DOHH2 (cell line): ENCODE results near the gene INSIG1.

Source experiments
- CTCF ChIP-seq: fragments of 200-600 bp; sonication (generic); IDR thresholded peaks from one replicate; pipeline ENCODE4 v1.5.1; 2014; ENCODE audit warnings: antibody characterized with exemption, mild to moderate bottlenecking, low read depth, low read length; ENCODE audit not compliant: poor library complexity, severe bottlenecking
- EZH2phosphoT487 ChIP-seq: fragments of 200-600 bp; sonication (generic); IDR thresholded peaks from 2 replicates; pipeline ENCODE4 v1.6.1; 2017; ENCODE audit warnings: borderline replicate concordance, mild to moderate bottlenecking, antibody characterized with exemption, low read length, moderate library complexity, mixed read lengths

GRCh38 chr7:155355745-155356144 lies 58.1 kb downstream of the INSIG1 start:
- TF ChIP-seq CTCF (no peak), EZH2phosphoT487 (no peak)
